SU-DHL-6 (cell line): ENCODE results near the gene UCN3.
"Not testable (repeated sequence)": the region's sequence is repeated elsewhere in the genome, so short reads cannot be mapped to it uniquely, and the experiment has no call there.

ENCODE experiments used
- EZH2phosphoT487 ChIP-seq: fragments of 200-600 bp; sonication (generic), shearing (Covaris generic); conservative IDR thresholded peaks from 2 replicates; pipeline ENCODE4 v1.6.1; 2018; ENCODE audit warnings: mild to moderate bottlenecking, antibody characterized with exemption, low read length, moderate library complexity, mixed read lengths
- TF ChIP-seq, protein P1 (sequence below): fragments of 200-600 bp; sonication (generic); IDR thresholded peaks from one replicate; pipeline ENCODE4 v1.5.1; 2017; ENCODE audit warnings: antibody characterized with exemption, mild to moderate bottlenecking, low read length, moderate library complexity; ENCODE audit not compliant: insufficient read depth, poor library complexity, severe bottlenecking

DNA sequence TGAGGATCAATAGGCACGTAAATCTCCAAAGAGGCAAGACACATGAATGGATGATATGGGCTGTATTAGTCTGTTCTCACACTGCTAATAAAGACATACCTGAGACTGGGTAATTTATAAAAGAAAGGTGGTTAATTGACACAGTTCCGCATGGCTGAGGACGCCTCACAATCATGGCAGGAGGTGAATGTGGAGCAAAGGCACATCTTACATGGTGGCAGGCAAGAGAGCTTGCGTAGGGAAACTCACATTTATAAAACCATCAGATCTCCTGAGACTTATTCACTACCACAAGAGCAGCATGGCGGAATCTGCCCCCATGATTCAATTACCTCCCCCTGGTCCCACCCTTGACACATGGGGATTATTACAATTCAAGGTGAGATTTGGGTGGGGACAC lies 14.4 kb downstream of the UCN3 start:
- TF ChIP-seq, protein P1, sequence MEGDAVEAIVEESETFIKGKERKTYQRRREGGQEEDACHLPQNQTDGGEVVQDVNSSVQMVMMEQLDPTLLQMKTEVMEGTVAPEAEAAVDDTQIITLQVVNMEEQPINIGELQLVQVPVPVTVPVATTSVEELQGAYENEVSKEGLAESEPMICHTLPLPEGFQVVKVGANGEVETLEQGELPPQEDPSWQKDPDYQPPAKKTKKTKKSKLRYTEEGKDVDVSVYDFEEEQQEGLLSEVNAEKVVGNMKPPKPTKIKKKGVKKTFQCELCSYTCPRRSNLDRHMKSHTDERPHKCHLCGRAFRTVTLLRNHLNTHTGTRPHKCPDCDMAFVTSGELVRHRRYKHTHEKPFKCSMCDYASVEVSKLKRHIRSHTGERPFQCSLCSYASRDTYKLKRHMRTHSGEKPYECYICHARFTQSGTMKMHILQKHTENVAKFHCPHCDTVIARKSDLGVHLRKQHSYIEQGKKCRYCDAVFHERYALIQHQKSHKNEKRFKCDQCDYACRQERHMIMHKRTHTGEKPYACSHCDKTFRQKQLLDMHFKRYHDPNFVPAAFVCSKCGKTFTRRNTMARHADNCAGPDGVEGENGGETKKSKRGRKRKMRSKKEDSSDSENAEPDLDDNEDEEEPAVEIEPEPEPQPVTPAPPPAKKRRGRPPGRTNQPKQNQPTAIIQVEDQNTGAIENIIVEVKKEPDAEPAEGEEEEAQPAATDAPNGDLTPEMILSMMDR: not testable (repeated sequence)
- not testable (repeated sequence) for TF ChIP-seq EZH2phosphoT487
